Measurements from ENCODE around the gene CCDC24. TPM values are rescaled to one million over a fixed set of nuclear protein-coding genes. Genes with fewer than 3 reads are reported as not detected.

Gene CCDC24
- total RNA-seq, 4 donors from 2014 or later, result 0.73 to 2.9 (median 1.2) TPM

- H3K27ac ChIP-seq, result no peak overlapping the region
- H3K36me3 ChIP-seq, result no peaks in the 10 kb centered on the region
- H3K27me3 ChIP-seq, result no peaks in the 10 kb centered on the region
- no peak overlapping the region for H3K4me3 ChIP-seq
- in situ Hi-C loops (cut with MboI; ENCODE audit: low sequenced_read_pairs in 4 of 4) (loop anchor here in 2 of 4 donors (5.0 kb wide), 2 partner anchors 34 to 39 kb away; no protein-coding TSS in a partner anchor), intact Hi-C loops (cut with DNase I; ENCODE audit: low total_unique reads) (loop anchor here (10.0 kb wide), 1 partner anchor 587 kb away; no protein-coding TSS in a partner anchor)
- no peak for TF ChIP-seq POLR2A (IDR thresholded peaks at IDR 0.05)
- TF ChIP-seq CTCF (IDR thresholded peaks at IDR 0.05 in 4 of 5, conservative IDR thresholded peaks at IDR 0.05 in 1 of 5), result no peak
- no peaks in the 10 kb centered on the region for H3K4me1 ChIP-seq
- H3K9me3 ChIP-seq, result no peaks in the 10 kb centered on the region
- DNase-seq (no peak), ATAC-seq (no peak)
Observed at GRCh38 chr1:44008259-44008658, 16.9 kb downstream of the CCDC24 start.

GRCh38 chr1:44010935-44011471 is 19.6 kb downstream of the CCDC24 start:
- no peaks in the 10 kb centered on the region for H3K27me3 ChIP-seq
- no peaks in the 10 kb centered on the region for H3K36me3 ChIP-seq
- TF ChIP-seq CTCF (IDR thresholded peaks at IDR 0.05 in 4 of 5, conservative IDR thresholded peaks at IDR 0.05 in 1 of 5), result no peak
- no peak for TF ChIP-seq POLR2A (IDR thresholded peaks at IDR 0.05)
- no peaks in the 10 kb centered on the region for H3K9me3 ChIP-seq
- H3K4me3 ChIP-seq, result no peak overlapping the region
- DNase-seq, result no peak
- intact Hi-C loops (cut with DNase I; ENCODE audit: low total_unique reads) (no loop called here), in situ Hi-C loops (cut with MboI; ENCODE audit: low sequenced_read_pairs in 4 of 4) (no loop called here)
- no peak for ATAC-seq
- H3K4me1 ChIP-seq, result no peaks in the 10 kb centered on the region
- H3K27ac ChIP-seq, result no peak overlapping the region

- H3K36me3 ChIP-seq, result no peaks in the 10 kb centered on the region
Observed at GRCh38 chr1:44012404-44012803, 21.0 kb downstream of the CCDC24 start.

GRCh38 chr1:44012941-44013609 is 21.7 kb downstream of the CCDC24 start:
- intact Hi-C loops (cut with DNase I; ENCODE audit: low total_unique reads) (no loop called here), in situ Hi-C loops (cut with MboI; ENCODE audit: low sequenced_read_pairs in 4 of 4) (no loop called here)
- H3K36me3 ChIP-seq, result no peaks in the 10 kb centered on the region
- no peaks in the 10 kb centered on the region for H3K4me1 ChIP-seq
- no peak overlapping the region for H3K4me3 ChIP-seq
- ATAC-seq, result no peak
- no peak for TF ChIP-seq CTCF (IDR thresholded peaks at IDR 0.05 in 4 of 5, conservative IDR thresholded peaks at IDR 0.05 in 1 of 5)
- no peak for TF ChIP-seq POLR2A (IDR thresholded peaks at IDR 0.05)
- no peak for DNase-seq
- no peaks in the 10 kb centered on the region for H3K9me3 ChIP-seq
- H3K27me3 ChIP-seq, result no peaks in the 10 kb centered on the region
- H3K27ac ChIP-seq, result no peak overlapping the region

More at GRCh38 chr1:44012404-44012803, 21.0 kb downstream of the CCDC24 start:
- intact Hi-C loops (cut with DNase I; ENCODE audit: low total_unique reads), result no loop called here
- no peaks in the 10 kb centered on the region for H3K9me3 ChIP-seq
- in situ Hi-C loops (cut with MboI; ENCODE audit: low sequenced_read_pairs in 4 of 4), result no loop called here
- TF ChIP-seq CTCF (IDR thresholded peaks at IDR 0.05 in 4 of 5, conservative IDR thresholded peaks at IDR 0.05 in 1 of 5) (no peak), POLR2A (IDR thresholded peaks at IDR 0.05) (no peak)
- ATAC-seq (no peak), DNase-seq (no peak)
- no peaks in the 10 kb centered on the region for H3K27me3 ChIP-seq
- no peak overlapping the region for H3K27ac ChIP-seq
- no peaks in the 10 kb centered on the region for H3K4me1 ChIP-seq
- H3K4me3 ChIP-seq, result no peak overlapping the region

All from gastrocnemius medialis (tissue), 4 donors.